ENCODE data around the gene OR9Q2. TPM values are rescaled to one million over a fixed set of nuclear protein-coding genes. Genes with fewer than 3 reads are reported as not detected.
A peak's percentile ranks its signal among the peaks of the same experiment; 100 is the strongest.
"Not testable (repeated sequence)": the region's sequence is repeated elsewhere in the genome, so short reads cannot be mapped to it uniquely, and the experiment has no call there.

Gene OR9Q2, protein sequence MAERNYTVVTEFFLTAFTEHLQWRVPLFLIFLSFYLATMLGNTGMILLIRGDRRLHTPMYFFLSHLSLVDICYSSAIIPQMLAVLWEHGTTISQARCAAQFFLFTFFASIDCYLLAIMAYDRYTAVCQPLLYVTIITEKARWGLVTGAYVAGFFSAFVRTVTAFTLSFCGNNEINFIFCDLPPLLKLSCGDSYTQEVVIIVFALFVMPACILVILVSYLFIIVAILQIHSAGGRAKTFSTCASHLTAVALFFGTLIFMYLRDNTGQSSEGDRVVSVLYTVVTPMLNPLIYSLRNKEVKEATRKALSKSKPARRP
- not detected in 2 replicates for total RNA-seq (2014; rRNA removed; shearing (Covaris generic); ENCODE audit: low replicate concordance)

- H3K36me3 ChIP-seq: no peaks in the 10 kb centered on the region
These were observed at the start of gene OR9Q2 for GRCh38 chr11:58188770-58189169. TSS of gene OR9Q2 (plus strand) at chr11:58189070. CDS start at chr11:58190491, 1,421 bp downstream.

GRCh38 chr11:58142761-58143160, 46.1 kb upstream of the OR9Q2 start:
- DNase-seq: peak; percentile 14
- H3K4me3 ChIP-seq: no peak overlapping the region
- no peaks in the 10 kb centered on the region for H3K27me3 ChIP-seq
- H3K36me3 ChIP-seq: no peaks in the 10 kb centered on the region
- no peaks in the 10 kb centered on the region for H3K9me3 ChIP-seq

More at GRCh38 chr11:58188770-58189169, at the start of gene OR9Q2:
- Histone ChIP-seq H3K9me3 (no peaks in the 10 kb centered on the region), H3K4me3 (no peak within 1 kb of the TSS), H3K27me3 (no peaks in the 10 kb centered on the region)
- no peak for DNase-seq

DNA sequence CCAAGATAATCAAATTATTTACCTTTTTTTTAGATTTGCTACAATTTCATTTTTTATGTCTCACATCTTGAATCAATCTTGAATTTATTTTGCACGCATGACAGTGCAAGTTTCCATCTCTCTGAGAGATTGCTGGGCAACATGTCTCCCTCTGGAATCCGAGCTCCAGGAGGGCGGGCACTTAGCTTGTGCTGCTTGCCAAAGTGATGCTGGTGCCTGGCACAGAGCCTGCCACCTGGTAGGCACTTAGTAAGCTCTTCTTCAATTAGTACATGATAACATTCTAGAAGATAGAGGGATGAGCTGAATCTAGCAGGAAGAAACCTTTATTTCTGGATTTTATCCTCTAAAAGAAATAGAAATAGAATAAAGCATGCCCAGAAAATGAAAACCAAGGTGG, 36.1 kb upstream of the OR9Q2 start:
- no peaks in the 10 kb centered on the region for H3K9me3 ChIP-seq
- peak; percentile 3 for DNase-seq
- H3K27me3 ChIP-seq: no peaks in the 10 kb centered on the region
- H3K36me3 ChIP-seq: no peaks in the 10 kb centered on the region
- no peak overlapping the region for H3K4me3 ChIP-seq

- Histone ChIP-seq H3K36me3 (no peaks in the 10 kb centered on the region), H3K4me3 (no peak overlapping the region), H3K9me3 (no peaks in the 10 kb centered on the region), H3K27me3 (no peaks in the 10 kb centered on the region)
- no peak for DNase-seq
These were observed 24.5 kb upstream of the OR9Q2 start for GRCh38 chr11:58164389-58164788.

DNA sequence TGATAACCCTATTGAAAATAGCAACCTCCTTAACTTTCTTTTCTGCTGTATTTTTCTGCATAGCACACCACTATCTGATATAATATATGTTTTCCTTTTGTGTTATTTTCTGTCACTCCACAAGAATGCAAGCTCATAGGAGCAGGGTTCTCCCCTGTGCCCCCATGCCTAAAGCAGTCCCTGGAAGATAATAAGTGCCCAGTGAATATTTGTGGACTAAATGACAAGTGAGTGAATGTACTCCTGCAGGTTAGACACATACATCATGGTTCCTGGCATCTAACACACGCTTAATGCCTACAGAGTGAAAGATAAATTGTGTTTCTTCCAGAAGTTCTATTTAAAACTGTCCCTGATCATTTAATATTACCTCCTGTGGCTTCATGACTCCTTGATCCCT, 23.9 kb upstream of the OR9Q2 start:
- Histone ChIP-seq H3K27me3 (no peaks in the 10 kb centered on the region), H3K36me3 (no peaks in the 10 kb centered on the region), H3K9me3 (no peaks in the 10 kb centered on the region), H3K4me3 (no peak overlapping the region)
- no peak for DNase-seq

- Histone ChIP-seq H3K4me3 (no peak overlapping the region), H3K27me3 (no peaks in the 10 kb centered on the region), H3K9me3 (no peaks in the 10 kb centered on the region), H3K36me3 (no peaks in the 10 kb centered on the region)
- DNase-seq: no peak
These were observed 23.3 kb upstream of the OR9Q2 start for GRCh38 chr11:58165504-58166106.

DNA sequence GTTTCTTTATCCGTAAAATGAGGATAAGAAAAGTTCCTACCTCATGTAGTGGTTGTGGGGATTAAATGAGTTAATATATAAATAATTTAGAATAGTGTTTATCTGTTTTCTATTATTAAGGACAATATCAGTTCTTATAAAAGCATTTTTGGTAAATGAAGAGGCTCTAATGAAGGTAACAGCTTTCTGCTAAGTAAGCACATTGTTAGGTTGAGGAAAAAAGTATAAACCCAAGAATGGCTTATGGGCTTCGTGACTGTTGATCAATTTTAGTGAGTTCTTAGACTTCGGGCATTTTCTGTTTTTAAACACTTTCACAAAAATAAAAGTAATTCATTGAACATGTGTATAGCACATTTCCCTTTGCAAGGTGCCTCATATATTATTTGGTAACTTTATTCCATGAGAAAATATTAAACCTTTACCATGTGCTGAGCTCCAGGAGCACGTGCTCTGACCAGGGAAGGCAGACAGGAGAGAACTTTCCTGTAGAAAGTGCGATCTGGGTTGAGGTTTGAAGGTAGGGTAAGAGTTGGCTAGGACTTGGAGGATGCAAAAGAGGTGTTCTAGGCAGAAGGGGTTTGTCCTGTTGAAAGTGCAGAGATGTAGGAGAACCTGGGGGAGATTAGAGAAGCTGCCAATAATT, 11.3 kb upstream of the OR9Q2 start:
- Histone ChIP-seq H3K4me3 (no peak overlapping the region), H3K27me3 (no peaks in the 10 kb centered on the region), H3K9me3 (no peaks in the 10 kb centered on the region), H3K36me3 (no peaks in the 10 kb centered on the region)
- DNase-seq: no peak

- H3K27me3 ChIP-seq: no peaks in the 10 kb centered on the region
These were observed 10.4 kb upstream of the OR9Q2 start for GRCh38 chr11:58178444-58178843.

DNA sequence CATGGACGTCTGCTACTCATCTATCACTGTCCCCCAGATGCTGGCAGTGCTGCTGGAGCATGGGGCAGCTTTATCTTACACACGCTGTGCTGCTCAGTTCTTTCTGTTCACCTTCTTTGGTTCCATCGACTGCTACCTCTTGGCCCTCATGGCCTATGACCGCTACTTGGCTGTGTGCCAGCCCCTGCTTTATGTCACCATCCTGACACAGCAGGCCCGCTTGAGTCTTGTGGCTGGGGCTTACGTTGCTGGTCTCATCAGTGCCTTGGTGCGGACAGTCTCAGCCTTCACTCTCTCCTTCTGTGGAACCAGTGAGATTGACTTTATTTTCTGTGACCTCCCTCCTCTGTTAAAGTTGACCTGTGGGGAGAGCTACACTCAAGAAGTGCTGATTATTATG, 9.2 kb upstream of the OR9Q2 start:
- DNase-seq: no peak
- H3K36me3 ChIP-seq: no peaks in the 10 kb centered on the region
- H3K27me3 ChIP-seq: no peaks in the 10 kb centered on the region
- no peaks in the 10 kb centered on the region for H3K9me3 ChIP-seq
- H3K4me3 ChIP-seq: no peak overlapping the region

More at GRCh38 chr11:58178444-58178843, 10.4 kb upstream of the OR9Q2 start:
- no peak overlapping the region for H3K4me3 ChIP-seq
- no peaks in the 10 kb centered on the region for H3K9me3 ChIP-seq
- no peaks in the 10 kb centered on the region for H3K36me3 ChIP-seq
- no peak for DNase-seq

- H3K9me3 ChIP-seq: no peaks in the 10 kb centered on the region
- H3K36me3 ChIP-seq: no peaks in the 10 kb centered on the region
- H3K4me3 ChIP-seq: no peak overlapping the region
- no peak for DNase-seq
- no peaks in the 10 kb centered on the region for H3K27me3 ChIP-seq
These were observed 1.9 kb upstream of the OR9Q2 start for GRCh38 chr11:58186938-58187337.

- Histone ChIP-seq H3K27me3 (no peaks in the 10 kb centered on the region), H3K9me3 (no peaks in the 10 kb centered on the region; the same call in 1 of the 2 replicates), H3K36me3 (no peaks in the 10 kb centered on the region), H3K4me3 (no peak overlapping the region)
- no peak for DNase-seq
These were observed 3.4 kb downstream of the OR9Q2 start for GRCh38 chr11:58192229-58192628.

- no peak for DNase-seq
- Histone ChIP-seq H3K4me3 (no peak overlapping the region), H3K27me3 (no peaks in the 10 kb centered on the region), H3K9me3 (peaks cover 3% of the 10 kb centered on the region), H3K36me3 (no peaks in the 10 kb centered on the region)
These were observed 4.5 kb downstream of the OR9Q2 start for GRCh38 chr11:58193391-58193790.

DNA sequence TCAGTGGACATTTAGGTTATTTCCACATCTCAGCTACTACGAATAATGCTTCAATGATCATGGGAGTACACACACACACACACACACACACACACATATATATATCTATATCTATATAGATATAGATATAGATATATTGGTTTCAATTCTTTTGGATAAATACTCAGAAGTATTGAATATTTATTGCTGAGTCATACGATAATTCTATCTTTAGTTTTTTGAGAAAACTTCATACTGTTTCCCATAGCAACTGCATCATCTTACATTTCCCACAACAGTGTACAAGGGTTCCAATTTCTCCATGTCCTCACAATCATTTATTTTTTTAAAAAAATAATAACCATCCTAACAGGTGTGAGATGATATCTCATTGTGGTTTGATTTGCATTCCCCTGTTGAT, 7.1 kb downstream of the OR9Q2 start:
- H3K27me3 ChIP-seq: no peaks in the 10 kb centered on the region
- no peaks in the 10 kb centered on the region for H3K36me3 ChIP-seq
- peaks cover 3% of the 10 kb centered on the region for H3K9me3 ChIP-seq
- no peak for DNase-seq
- no peak overlapping the region for H3K4me3 ChIP-seq

- H3K27me3 ChIP-seq: no peaks in the 10 kb centered on the region
- H3K4me3 ChIP-seq: no peak overlapping the region
- peaks cover 3% of the 10 kb centered on the region for H3K9me3 ChIP-seq
- H3K36me3 ChIP-seq: no peaks in the 10 kb centered on the region
- DNase-seq: no peak
These were observed 10.4 kb downstream of the OR9Q2 start for GRCh38 chr11:58199271-58199670.

GRCh38 chr11:58204042-58204441, 15.2 kb downstream of the OR9Q2 start, which contains the start of gene OR1S2:
TSS of gene OR1S2 (minus strand) at chr11:58204142. CDS start at chr11:58204142, 0 bp downstream.
- Histone ChIP-seq H3K4me3 (no peak within 1 kb of the TSS), H3K9me3 (no peaks in the 10 kb centered on the region; the same call in 1 of the 2 replicates), H3K27me3 (no peaks in the 10 kb centered on the region), H3K36me3 (no peaks in the 10 kb centered on the region)
- no peak for DNase-seq

DNA sequence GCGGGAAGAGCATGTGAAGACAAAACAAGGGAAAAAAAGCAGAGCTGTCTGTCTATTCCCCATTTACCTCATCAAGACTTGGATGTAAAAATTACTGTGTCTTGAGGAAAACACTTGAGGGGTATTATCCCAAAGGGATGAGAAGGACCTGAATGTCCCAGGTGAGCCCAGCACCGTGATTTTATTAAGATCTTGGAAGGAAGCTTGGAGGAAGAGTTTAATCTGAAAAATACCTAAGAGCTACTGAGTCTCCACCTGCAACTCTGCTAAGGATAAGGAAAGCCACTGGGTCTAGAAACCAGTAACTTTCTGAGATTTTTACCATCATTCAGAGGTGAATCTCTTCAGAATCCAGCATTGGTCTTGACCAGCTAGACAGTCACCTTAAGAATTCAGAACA, 23.6 kb downstream of the OR9Q2 start, which contains the start of gene OR1S1:
TSS of gene OR1S1 (plus strand) at position 301 of the 400 bp plus-strand sequence.
- H3K4me3 ChIP-seq, H3K36me3 ChIP-seq, H3K9me3 ChIP-seq, DNase-seq, H3K27me3 ChIP-seq: not testable (repeated sequence)

- H3K36me3 ChIP-seq: no peaks in the 10 kb centered on the region
- H3K27me3 ChIP-seq: no peaks in the 10 kb centered on the region
- no peak overlapping the region for H3K4me3 ChIP-seq
- no peak for DNase-seq
- H3K9me3 ChIP-seq: no peaks in the 10 kb centered on the region
These were observed 27.6 kb downstream of the OR9Q2 start for GRCh38 chr11:58216476-58216875.

Data from MG63 (cell line).